GM19324 (cell line): ENCODE measurements around the gene TMEM270.
"Not testable (repeated sequence)": the region's sequence is repeated elsewhere in the genome, so short reads cannot be mapped to it uniquely, and the experiment has no call there.

Experiments used
- ATAC-seq: cut with Tn5 transposase; IDR thresholded peaks from one replicate; pipeline ENCODE4 v1.9.1; 2021; ENCODE audit warnings: mild to moderate bottlenecking, moderate library complexity; ENCODE audit not compliant: unreplicated experiment, low FRiP score

Gene TMEM270

DNA sequence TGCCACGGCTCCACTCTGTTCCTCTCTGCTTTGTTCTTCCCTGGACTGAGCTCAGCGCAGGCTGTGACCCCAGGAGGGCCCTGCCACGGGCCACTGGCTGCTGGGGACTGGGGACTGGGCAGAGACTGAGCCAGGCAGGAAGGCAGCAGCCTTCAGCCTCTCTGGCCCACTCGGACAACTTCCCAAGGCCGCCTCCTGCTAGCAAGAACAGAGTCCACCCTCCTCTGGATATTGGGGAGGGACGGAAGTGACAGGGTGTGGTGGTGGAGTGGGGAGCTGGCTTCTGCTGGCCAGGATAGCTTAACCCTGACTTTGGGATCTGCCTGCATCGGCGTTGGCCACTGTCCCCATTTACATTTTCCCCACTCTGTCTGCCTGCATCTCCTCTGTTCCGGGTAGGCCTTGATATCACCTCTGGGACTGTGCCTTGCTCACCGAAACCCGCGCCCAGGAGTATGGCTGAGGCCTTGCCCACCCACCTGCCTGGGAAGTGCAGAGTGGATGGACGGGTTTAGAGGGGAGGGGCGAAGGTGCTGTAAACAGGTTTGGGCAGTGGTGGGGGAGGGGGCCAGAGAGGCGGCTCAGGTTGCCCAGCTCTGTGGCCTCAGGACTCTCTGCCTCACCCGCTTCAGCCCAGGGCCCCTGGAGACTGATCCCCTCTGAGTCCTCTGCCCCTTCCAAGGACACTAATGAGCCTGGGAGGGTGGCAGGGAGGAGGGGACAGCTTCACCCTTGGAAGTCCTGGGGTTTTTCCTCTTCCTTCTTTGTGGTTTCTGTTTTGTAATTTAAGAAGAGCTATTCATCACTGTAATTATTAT, 28.9 kb upstream of the TMEM270 start:
- ATAC-seq, result no peak

DNA sequence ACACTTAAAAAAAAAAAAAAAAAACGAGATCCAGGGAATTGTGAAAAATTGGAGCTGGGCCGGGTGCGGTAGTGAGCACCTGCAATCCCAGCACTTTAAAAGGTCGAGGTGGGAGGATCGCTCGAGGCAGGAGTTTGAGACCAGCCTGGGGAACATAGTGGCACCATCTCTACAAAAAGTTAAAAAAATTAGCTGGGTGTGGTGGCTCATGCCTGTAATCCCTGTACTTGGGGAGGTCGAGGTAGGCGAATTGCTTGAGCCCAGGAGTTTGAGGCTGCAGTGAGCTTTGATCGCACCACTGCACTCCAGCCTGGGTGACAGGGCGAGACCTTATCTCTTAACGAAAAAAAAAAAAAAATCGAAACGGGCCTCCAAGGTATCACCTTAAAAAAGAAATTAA, 28.2 kb upstream of the TMEM270 start:
- no peak for ATAC-seq

DNA sequence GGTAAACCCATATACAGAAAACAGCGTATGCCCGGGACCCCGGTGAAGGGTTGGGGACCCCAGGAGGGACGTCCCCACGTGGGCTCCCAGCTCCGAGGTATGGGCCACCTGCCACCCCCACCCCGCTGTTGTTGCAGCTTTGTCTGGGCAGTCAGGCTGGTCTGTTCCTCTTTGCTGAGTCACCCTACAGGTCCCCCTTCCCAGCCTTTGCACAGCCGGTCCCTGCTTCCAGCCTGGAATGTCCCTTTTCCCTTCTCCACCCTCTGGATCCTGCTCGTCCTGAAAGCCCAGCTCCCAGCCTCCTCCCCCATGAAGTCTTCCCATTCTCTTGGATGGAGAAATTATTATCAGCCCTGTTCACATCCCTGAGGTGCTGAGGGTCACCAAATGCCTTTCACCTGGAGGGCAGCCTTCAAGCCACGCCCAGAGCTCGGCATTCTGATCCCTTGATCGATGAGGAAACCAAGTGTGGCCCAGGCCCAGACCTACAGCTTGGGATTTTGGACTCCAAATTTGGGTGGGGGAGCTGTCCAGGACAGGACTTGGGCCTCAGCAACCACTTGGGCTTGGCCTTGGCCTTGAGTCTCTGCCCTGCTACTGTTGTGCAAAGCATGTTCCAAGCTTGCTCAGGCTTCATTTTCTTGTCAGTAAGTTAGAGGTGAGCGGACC, 27.6 kb upstream of the TMEM270 start:
- no peak for ATAC-seq

DNA sequence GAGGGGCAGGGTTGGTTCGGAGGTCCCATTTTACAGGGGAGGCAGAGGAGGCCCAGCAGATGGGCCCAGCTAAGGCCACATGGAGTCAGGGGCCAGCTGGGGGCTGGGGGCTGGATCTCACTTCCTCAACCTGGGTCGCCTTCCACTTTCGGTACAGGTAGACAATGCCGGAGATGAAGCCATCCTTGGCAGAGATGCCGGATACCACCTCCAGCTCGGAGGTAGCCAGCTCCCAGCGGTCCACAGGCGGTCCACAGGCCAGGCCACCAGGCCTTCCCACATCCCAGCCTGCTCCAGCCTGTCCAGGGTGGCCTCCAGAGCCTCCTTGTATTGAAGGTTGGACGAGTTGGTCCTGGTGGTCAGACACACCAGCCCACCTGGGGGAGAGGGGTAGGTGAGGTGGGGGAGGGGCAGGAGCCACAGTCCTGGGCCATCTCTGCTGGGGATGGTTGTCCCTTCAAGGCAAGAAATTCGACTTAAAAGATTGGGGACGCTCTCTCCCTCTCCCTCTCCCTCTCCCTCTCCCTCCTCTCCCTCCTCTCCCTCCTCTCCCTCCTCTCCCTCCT, 26.2 kb upstream of the TMEM270 start:
- ATAC-seq, result no peak

DNA sequence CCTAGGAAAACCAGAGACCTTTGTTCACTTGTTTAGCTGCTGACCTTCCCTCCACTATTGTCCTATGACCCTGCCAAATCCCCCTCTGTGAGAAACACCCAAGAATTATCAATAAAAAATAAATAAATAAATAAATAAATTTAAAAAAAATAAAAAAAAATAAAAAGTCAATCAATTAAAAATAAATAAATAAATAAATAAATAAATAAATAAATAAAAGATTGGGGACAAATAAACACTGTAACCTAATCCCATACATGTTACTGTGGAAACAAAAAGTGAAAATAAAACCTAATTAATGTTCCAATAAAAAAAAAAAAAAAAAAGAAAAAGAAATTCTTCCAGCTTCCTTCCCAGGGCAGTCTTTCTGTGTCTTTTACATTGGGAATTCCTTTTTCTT, 23.8 kb upstream of the TMEM270 start:
- not testable (repeated sequence) for ATAC-seq

DNA sequence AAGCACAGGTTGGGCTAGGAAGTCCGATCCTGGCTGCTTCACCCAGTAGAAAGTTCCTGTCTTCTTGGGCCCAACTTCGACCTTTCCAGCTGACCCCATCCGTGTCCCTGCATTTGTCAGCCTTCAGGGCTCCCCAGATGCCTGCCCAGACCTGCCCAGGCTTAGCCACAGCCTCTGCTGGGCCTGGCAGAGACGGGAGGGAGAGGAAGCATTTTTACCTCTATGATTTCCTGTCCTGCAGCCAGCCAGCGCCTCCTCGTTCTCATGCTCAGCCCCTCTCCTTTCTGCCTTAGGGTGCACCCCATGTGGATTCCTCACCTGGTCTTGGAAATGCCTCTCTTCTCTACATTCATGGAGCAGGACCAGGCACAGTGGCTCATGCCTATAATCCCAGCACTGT, 22.3 kb upstream of the TMEM270 start:
- no peak for ATAC-seq

DNA sequence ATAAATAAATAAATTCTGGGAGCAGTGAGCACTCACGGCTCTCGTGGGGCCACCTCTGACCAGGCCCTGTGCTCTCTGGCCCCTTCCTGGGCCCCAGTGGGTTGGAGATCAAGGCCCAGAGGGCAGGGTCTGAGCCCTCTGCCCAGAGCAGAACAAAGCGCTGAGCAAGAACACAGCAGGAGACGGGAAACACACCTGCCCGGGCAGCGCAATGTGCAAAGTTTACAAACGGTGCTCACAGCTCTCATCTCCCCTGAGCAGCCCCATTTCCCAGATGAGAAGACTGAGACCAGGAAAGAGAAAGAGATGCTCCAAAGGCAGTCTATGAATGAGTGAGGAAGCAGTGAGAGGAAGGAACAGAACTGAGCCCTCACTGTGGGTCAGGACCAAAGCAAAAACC, 21.7 kb upstream of the TMEM270 start:
- ATAC-seq, result no peak

DNA sequence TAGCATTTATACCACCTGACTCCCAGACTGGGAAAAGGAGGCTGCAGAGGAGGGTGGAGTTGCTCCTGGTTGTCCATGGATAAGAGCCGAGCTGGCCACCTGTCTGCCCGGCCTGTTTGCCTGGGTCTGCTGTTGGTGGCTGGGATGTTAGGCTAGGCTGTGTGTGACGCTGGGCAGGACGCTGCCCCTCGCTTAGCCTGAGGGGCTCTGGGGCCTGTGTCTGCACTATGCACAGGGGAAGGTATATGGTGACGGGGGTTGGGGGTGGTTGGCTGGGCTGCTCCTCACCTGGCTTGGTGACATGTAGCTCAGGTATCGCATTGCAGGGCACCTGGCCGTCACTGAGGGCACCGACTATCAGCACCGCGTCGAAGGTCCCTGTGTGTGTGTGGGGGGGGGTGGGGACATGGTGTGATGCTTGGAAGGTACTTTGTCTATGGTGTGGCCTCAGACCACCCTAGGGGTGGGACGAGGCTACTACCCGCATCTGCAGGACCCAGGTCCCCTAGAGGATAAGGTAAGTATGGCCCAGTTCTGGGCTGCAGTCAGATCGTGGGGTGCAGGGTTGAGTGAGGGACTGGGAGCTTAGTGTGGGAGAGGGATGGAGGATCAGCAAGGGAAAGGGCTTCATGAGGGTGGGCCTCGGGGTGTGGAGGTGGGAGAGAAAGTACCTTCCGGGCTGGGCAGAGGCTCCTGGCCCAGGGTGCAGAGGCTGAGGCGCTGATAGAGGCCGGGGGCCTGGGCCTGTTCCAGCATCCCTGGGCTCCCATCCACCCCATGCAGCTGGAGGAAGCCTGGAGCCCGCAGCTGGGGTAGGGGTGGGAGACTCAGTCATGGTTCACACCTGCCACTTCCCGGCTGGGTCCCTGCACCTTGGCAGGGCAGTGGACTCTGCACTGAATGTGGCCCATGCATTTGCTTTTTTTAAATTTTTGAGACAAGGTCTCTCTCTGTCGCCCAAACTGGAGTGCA, 20.9 kb upstream of the TMEM270 start:
- no peak for ATAC-seq

DNA sequence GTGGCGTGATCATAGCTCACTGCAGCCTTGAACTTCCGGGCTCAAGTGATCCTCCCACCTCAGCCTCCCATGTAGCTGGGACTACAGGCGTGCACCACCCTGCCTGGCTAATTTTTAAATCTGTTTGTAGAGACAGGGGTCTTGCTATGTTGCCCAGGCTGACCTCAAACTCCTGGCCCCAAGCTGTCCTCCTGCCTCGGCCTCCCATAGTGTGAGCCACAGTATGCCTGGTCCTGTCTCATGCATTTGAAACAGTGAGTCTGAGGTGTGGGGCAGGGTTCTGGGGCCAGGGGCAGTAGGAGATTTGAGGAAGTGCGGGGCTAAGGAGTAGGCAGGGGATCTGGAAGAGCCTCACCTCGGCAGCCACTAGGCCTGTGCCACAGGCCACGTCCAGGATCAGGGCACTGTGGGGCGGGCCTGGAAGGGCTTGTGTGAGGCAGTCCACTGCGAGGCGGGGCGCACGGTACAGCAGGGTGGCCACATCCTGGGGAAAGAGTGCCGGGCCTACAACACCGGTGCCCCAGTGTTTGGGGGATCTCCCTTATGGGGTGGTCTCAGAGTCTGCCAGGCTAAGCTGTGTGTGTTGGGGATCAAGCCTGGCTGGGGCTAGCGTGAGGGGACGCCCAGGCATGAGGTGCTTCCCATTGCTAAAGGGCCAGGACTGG, 20.1 kb upstream of the TMEM270 start:
- no peak for ATAC-seq

DNA sequence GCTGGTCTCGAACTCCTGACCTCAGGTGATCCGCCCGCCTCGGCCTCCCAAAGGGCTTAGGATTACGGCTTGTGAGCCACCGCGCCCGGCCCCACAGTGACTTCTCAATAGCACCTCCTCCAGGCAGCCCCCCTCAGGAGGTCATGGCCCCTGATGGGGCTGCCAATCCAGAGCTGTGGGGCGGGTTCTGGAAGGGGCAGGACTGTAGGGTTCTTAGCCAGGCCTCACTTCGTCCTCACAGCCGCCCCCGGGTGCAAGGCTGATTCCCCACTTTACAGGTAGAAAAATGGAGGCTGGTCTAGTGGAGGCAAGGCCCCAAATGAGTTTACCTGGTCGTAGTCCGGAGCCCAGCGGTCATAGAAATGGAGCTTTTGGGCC, 19.3 kb upstream of the TMEM270 start:
- ATAC-seq, result no peak

DNA sequence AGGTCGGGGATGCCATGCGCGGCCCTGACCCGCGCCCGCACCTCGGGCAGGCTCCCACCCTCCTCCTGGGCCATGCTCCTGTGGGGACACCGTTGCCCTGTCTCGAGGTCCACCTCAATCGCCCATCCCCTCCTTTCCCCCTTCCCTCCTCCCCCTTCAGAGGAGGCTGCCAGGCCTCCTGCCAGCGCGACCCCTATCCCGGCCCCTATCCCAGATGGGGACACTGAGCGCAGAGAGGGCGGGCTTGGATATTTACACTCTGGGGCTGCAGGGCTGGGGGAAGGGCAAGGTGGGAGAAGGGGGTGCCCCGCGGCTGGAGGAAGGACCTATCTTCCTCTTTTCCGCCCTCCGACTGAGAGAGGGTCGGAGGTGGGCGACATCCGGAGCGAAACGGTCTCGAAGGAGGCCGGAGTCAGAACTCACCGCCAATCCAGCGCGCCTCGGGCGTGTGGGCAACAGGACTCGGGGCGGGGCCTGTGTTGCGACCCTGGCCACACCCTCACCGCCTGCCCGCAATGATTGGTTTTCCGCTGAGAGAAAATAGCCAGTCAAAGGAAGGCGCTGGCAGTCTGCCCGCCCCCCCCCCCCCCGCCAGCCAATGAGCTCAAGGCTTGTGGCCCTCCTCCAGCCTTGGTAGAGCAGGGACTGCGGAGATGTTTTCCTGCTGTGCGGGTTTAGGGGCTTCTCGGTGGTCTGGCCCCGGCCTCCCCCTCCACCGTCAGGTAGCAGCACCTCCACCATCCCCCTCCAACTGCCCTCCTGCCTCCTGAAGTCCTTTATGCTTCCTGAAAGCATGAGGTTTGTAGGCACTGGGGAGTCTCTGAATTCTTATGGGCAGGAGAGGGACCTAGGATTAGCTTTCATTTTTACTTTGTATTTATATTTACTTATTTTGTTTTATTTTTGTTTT, 18.6 kb upstream of the TMEM270 start, which contains the start of gene METTL27:
Gene METTL27 (minus strand): TSS at position 450 of the 910 bp plus-strand sequence. CDS start 376 bp downstream, at position 74.
- peak; percentile 89 for ATAC-seq

DNA sequence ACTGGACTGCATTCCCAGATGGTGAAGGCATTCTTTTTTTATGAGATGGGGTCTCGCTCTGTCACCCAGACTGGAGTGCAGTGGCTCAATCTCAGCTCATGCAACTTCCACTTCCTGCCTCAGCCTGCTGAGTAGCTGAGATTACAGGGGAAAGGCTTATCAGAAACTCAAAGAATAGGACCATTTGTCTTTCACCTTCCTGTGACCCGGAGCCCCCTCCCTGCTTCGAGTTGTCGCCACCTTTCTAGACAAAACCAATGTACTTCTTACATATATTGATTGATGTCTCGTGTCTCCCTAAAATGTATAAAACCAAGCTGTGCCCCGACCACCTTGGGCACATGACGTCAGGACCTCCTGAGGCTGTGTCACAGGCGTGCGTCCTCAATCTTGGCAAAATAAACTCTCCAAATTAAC, 16.8 kb upstream of the TMEM270 start:
- no peak for ATAC-seq

DNA sequence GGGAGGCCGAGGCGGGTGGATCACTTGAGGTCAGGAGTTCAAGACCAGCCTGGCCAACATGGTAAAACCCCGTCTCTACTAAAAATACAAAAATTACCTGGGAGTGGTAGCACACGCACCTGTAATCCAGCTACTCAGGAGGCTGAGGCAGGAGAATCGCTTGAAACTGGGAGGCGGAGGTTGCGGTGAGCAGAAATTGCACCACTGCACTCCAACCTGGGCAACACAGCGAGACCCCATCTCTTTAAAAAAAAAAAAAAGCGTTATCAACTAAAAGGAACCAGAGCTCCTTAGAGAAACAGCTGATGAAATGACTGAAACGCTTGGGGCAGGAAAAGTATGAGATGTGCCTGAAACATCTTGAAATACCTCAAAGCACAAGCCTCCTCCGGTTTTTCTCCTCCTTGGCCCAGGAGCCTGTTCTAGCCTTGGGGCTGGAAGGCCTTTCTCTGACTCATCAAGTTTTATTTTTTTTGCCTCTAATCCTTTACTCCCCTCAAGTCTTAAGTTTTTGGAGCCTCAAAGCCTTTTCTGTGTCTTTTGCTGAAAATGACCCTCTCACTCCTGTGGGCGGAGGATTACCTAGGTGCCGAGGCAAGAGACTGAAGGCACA, 16.0 kb upstream of the TMEM270 start:
- ATAC-seq, result no peak

DNA sequence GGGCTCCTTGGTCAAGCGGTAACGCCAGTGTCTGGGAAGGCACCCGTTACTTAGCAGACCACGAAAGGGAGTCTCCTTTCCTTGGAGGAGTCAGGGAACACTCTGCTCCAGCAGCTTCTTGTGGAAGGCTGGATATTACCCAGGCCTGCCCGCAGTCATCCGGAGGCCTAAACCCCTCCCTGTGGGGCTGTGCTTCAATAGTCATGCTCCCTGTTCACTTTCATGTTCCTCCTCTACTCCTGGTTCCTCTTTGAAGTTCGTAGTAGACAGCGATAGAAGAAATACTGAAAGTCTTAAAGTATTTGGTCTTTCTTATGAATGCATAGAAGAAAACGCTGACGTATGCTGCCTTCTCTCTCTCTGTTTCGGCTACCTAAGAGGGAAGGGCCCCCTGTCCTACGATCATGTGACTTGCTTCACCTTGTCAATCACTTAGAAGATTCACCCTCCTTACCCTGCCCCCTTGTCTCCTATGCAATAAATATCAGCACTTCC, 15.2 kb upstream of the TMEM270 start:
- ATAC-seq, result not testable (repeated sequence)

DNA sequence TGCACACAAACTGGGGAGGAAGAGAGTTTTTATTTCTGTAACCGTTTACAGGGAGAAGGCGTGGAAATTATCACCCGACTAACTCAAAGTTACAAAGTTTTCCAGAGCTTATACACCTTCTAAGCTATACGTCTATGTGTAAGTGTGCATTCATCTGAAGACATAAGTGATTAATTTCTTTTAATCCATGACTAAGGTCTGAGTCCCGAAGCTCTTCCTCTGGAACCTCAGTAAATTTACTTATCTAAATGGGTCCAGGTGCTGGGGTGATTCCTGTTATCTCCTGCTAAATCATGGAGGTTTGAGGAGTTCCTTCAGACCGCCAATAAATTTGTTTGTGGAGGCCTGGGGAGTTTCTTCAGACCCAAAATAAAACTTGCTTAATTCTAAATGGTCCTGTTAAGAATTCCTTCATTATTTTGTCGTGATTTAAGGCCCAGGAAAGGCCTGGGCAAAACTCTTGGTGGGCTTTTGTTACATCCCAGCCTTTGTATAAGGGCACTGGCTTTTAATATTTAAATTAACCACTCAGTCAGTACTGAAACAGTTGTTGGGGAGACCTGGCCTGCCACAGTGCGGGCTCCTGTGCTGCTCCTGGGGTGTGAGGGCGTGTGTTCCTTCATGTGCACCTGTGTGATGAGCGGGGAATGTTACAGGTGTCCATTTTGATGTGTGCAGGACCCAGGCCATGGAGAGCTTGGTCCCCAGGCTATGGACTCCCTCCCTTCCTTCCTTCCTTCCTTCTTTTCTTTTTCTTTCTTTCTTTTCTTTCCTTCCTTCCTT, 12.8 kb upstream of the TMEM270 start:
- ATAC-seq, result no peak

DNA sequence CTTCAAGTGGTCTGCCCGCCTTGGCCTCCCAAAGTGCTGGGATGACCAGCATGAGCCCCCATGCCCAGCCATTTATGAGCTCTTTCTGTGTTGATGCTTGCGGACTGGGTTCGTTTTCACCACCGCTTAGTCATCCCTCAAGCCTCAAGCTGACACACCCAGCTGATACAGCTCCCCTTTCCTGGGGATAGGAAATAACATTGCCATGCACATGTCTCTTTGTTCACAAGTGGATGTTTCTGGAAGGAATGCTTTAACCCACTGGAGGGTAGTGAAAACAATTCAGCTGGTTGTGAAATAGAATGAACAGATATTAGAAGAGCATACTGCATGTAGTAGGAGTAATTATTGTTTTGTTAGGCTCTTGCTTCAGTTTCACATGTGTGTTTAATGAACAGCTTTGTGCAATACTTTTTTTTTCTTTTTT, 10.2 kb upstream of the TMEM270 start:
- no peak for ATAC-seq
